T-cell (primary cell): ENCODE data around the gene SMURF1. TPM values are rescaled to one million over a fixed set of nuclear protein-coding genes. Genes with fewer than 3 reads are reported as not detected.
"Not testable (repeated sequence)": the region's sequence is repeated elsewhere in the genome, so short reads cannot be mapped to it uniquely, and the experiment has no call there.

Experiments used
- ATAC-seq, 4 experiments: fragments of 200-7000 bp in 3 of 4; fragments of 150-1000 bp in 1 of 4; cut with Tn5 transposase; replicated peaks in 1 of 4; 1 replicate in 3 of 4; 2 replicates in 1 of 4; pipeline ENCODE4 v1.10.0; 2021; ENCODE audit warnings: moderate library complexity in 3 of 4, mild to moderate bottlenecking in 2 of 4, moderate number of reproducible peaks in 1 of 4
- CTCF ChIA-PET, 2 donors: fragments of 300-600 bp; sonication (Branson Sonifier 250); formaldehyde crosslinking; loops; one replicate each; lab custom pipeline; 2022; ENCODE audit warnings: antibody characterized with exemption in 2 of 2; lab: Charles Lee
- POLR2A ChIA-PET, 2 donors: fragments of 300-600 bp; sonication (Branson Sonifier 250); formaldehyde crosslinking; loops; one replicate each; lab custom pipeline; 2022; ENCODE audit warnings: antibody characterized with exemption in 2 of 2; lab: Charles Lee
- DNase-seq, 35 experiments: peaks; one replicate each; pipeline versions ENCODE4 v3.0.0 to v3.0.0-alpha.2; 2013 to 2023
- H3K27ac ChIP-seq: one replicate; pipeline ENCODE4 v1.5.1; 2013; ENCODE audit warnings: low read length
- H3K27me3 ChIP-seq, 2 experiments: replicated peaks in 1 of 2; 1 replicate in 1 of 2; 2 replicates in 1 of 2; pipeline versions ENCODE4 v1.6.1 to v1.7.0; 2013; ENCODE audit warnings: low read length in 1 of 2, mixed read lengths in 1 of 2; ENCODE audit not compliant: control insufficient read depth in 2 of 2, insufficient read depth in 2 of 2; ENCODE audit errors: extremely low read depth in 1 of 2
- H3K36me3 ChIP-seq, 2 donors: 1 replicate in 1 of 2; 2 replicates in 1 of 2; pipeline versions ENCODE4 v1.6.1 to v1.7.0; 2013; ENCODE audit warnings: low read length in 1 of 2; ENCODE audit not compliant: control insufficient read depth in 2 of 2, insufficient read depth in 1 of 2; ENCODE audit errors: extremely low read depth in 1 of 2
- H3K4me1 ChIP-seq, 2 experiments: 1 replicate in 1 of 2; 2 replicates in 1 of 2; pipeline versions ENCODE4 v1.6.1 to v1.7.0; 2013; ENCODE audit warnings: low read length in 2 of 2, mixed read lengths in 1 of 2; ENCODE audit not compliant: insufficient read depth in 2 of 2, control insufficient read depth in 1 of 2; ENCODE audit errors: extremely low read depth in 1 of 2
- H3K4me3 ChIP-seq, 2 donors: 1 replicate in 1 of 2; 2 replicates in 1 of 2; pipeline versions ENCODE4 v1.5.1 to v1.7.0; 2013; ENCODE audit warnings: mild to moderate bottlenecking in 2 of 2, low read length in 1 of 2, moderate library complexity in 1 of 2; ENCODE audit not compliant: control insufficient read depth in 1 of 2; ENCODE audit errors: extremely low read depth in 1 of 2
- H3K9me3 ChIP-seq: 2 replicates; pipeline ENCODE4 v1.7.0; 2013
- H3K27ac Mint-ChIP-seq, 2 donors: one replicate each; pipeline ENCODE4 v1.8.0; 2020 to 2021; ENCODE audit warnings: mild to moderate bottlenecking in 2 of 2, mixed read lengths in 2 of 2
- H3K27me3 Mint-ChIP-seq, 2 donors: one replicate each; pipeline ENCODE4 v1.8.0; 2021 to 2022; ENCODE audit warnings: mixed read lengths in 2 of 2
- H3K36me3 Mint-ChIP-seq: one replicate; pipeline ENCODE4 v1.8.0; 2021; ENCODE audit warnings: mixed read lengths
- H3K4me1 Mint-ChIP-seq, 3 donors: one replicate each; pipeline ENCODE4 v1.8.0; 2020 to 2022; ENCODE audit warnings: mixed read lengths in 3 of 3, mild to moderate bottlenecking in 1 of 3
- H3K4me3 Mint-ChIP-seq, 3 donors: one replicate each; pipeline ENCODE4 v1.8.0; 2020 to 2022; ENCODE audit warnings: mild to moderate bottlenecking in 3 of 3, mixed read lengths in 3 of 3, moderate library complexity in 3 of 3
- H3K9me3 Mint-ChIP-seq, 3 donors: one replicate each; pipeline ENCODE4 v1.8.0; 2020 to 2022; ENCODE audit warnings: mixed read lengths in 3 of 3
- WGBS: methylation state at CpG from one replicate; pipeline ENCODE4 v1.1.5; 2013; ENCODE audit warnings: missing lambda C conversion rate; ENCODE audit not compliant: insufficient coverage; 5-methylcytosine and 5-hydroxymethylcytosine counted together
- total RNA-seq, 35 experiments: library from RNA in 6 of 35; stranded (reverse) in 6 of 35; fragments of 120-200 nt in 1 of 35; gene quantifications; one replicate each; pipeline versions ENCODE4 v1.2.1 to v1.2.4 and lab custom pipeline; 2013 to 2026

SMURF1 gene
- total RNA-seq, 5 donors from 2014 or later (not counting 1 experiment from before 2014, with no cell fraction given) = 21.6 to 26.4 (median 22.7) TPM

GRCh38 chr7:99046722-99047121 lies 97.2 kb downstream of the SMURF1 start:
- Mint-ChIP-seq H3K4me1 (no peaks in the 10 kb centered on the region), H3K4me3 (no peak overlapping the region), H3K9me3 (no peaks in the 10 kb centered on the region), H3K36me3 (peaks cover 51% of the 10 kb centered on the region), H3K27me3 (no peaks in the 10 kb centered on the region), H3K27ac (peak overlapping the region in 1 of 2 donors; percentile 22)
- H3K27me3 ChIP-seq = no peaks in the 10 kb centered on the region
- 96% methylated on average over 4 of the region's 8 CpGs for WGBS
- H3K36me3 ChIP-seq = peaks cover 6 to 84% of the 10 kb centered on the region in 2 donors
- ChIA-PET CTCF (no interaction called here), POLR2A (interaction anchor here in 1 of 2 donors (0.7 kb wide), 1 partner anchor 36 kb away, joined by 8 read pairs; no protein-coding TSS in a partner anchor)
- H3K9me3 ChIP-seq = no peaks in the 10 kb centered on the region
- H3K27ac ChIP-seq = no peak overlapping the region
- no peak for ATAC-seq
- no peak for DNase-seq
- H3K4me3 ChIP-seq = no peak overlapping the region
- no peaks in the 10 kb centered on the region for H3K4me1 ChIP-seq

GRCh38 chr7:99046262-99046661 lies 97.6 kb downstream of the SMURF1 start:
- peaks cover 50% of the 10 kb centered on the region for H3K36me3 Mint-ChIP-seq
- H3K27ac Mint-ChIP-seq, H3K4me1 ChIP-seq, H3K4me1 Mint-ChIP-seq, H3K9me3 ChIP-seq, H3K27me3 Mint-ChIP-seq, H3K27ac ChIP-seq, H3K9me3 Mint-ChIP-seq, H3K4me3 ChIP-seq, H3K27me3 ChIP-seq, ATAC-seq, CTCF ChIA-PET, DNase-seq, H3K4me3 Mint-ChIP-seq: not testable (repeated sequence)
- 100% methylated on average over 6 of the region's 14 CpGs for WGBS
- POLR2A ChIA-PET = interaction anchor here in 1 of 2 donors (0.7 kb wide), 1 partner anchor 36 kb away, joined by 8 read pairs; no protein-coding TSS in a partner anchor
- H3K36me3 ChIP-seq = peaks cover 6 to 84% of the 10 kb centered on the region in 2 donors

GRCh38 chr7:99044858-99045257 lies 99.0 kb downstream of the SMURF1 start:
- not testable (repeated sequence) for H3K9me3 Mint-ChIP-seq, H3K4me1 Mint-ChIP-seq, H3K27ac ChIP-seq, H3K4me1 ChIP-seq, H3K4me3 ChIP-seq, H3K27me3 Mint-ChIP-seq, H3K27me3 ChIP-seq, H3K4me3 Mint-ChIP-seq, H3K27ac Mint-ChIP-seq, DNase-seq, H3K9me3 ChIP-seq, ATAC-seq
- POLR2A ChIA-PET = interaction anchor here in 1 of 2 donors (0.6 kb wide), 1 partner anchor 32 kb away, joined by 3 read pairs; no protein-coding TSS in a partner anchor
- H3K36me3 ChIP-seq = peaks cover 9 to 86% of the 10 kb centered on the region in 2 donors
- H3K36me3 Mint-ChIP-seq = peaks cover 60% of the 10 kb centered on the region
- CTCF ChIA-PET = interaction anchor here (0.5 to 0.7 kb wide), 3 partner anchors 89 to 345 kb away, joined by 3 to 4 read pairs (median 3); no protein-coding TSS in a partner anchor
- WGBS = 90% methylated on average over 2 of the region's 3 CpGs

GRCh38 chr7:99042957-99043356 lies 101.0 kb downstream of the SMURF1 start:
- ChIA-PET POLR2A (interaction anchor here in 1 of 2 donors (0.8 kb wide), 1 partner anchor 282 kb away, joined by 5 read pairs; the partner anchor contains the start of gene ARPC1A), CTCF (no interaction called here)
- WGBS = 100% methylated on average over 1 of the region's 5 CpGs
- Histone ChIP-seq H3K27me3 (no peaks in the 10 kb centered on the region), H3K36me3 (peaks cover 16 to 86% of the 10 kb centered on the region in 2 donors), H3K9me3 (no peaks in the 10 kb centered on the region), H3K27ac (no peak overlapping the region), H3K4me1 (peaks cover 0 to 5% of the 10 kb centered on the region in 2 experiments), H3K4me3 (no peak overlapping the region)
- DNase-seq (no peak), ATAC-seq (no peak)
- Mint-ChIP-seq H3K36me3 (peaks cover 57% of the 10 kb centered on the region), H3K27ac (peak overlapping the region in 1 of 2 donors; percentile 4), H3K9me3 (no peaks in the 10 kb centered on the region), H3K4me3 (no peak overlapping the region), H3K27me3 (no peaks in the 10 kb centered on the region), H3K4me1 (no peaks in the 10 kb centered on the region)

- peaks cover 21 to 86% of the 10 kb centered on the region in 2 donors for H3K36me3 ChIP-seq
- no peak overlapping the region for H3K4me3 ChIP-seq
- Mint-ChIP-seq H3K27me3 (no peaks in the 10 kb centered on the region), H3K4me3 (no peak overlapping the region), H3K4me1 (no peaks in the 10 kb centered on the region), H3K27ac (no peak overlapping the region), H3K36me3 (peaks cover 72% of the 10 kb centered on the region), H3K9me3 (no peaks in the 10 kb centered on the region)
- peaks cover 0 to 5% of the 10 kb centered on the region in 2 experiments for H3K4me1 ChIP-seq
- H3K27me3 ChIP-seq = no peaks in the 10 kb centered on the region
- no peaks in the 10 kb centered on the region for H3K9me3 ChIP-seq
- 97% methylated on average over 10 of the region's 11 CpGs for WGBS
- no peak overlapping the region for H3K27ac ChIP-seq
- ChIA-PET CTCF (interaction anchor here (0.7 to 2.4 kb wide), 2 partner anchors 38 to 270 kb away, joined by 3 to 14 read pairs; no protein-coding TSS in a partner anchor), POLR2A (no interaction called here)
- no peak for ATAC-seq
- no peak for DNase-seq
Observed at GRCh38 chr7:99041526-99041925, 102.4 kb downstream of the SMURF1 start.

- Mint-ChIP-seq H3K27ac (peak overlapping the region; percentile 39 to 61), H3K9me3 (no peaks in the 10 kb centered on the region), H3K4me1 (no peaks in the 10 kb centered on the region)
Observed at GRCh38 chr7:99040104-99040958, 103.6 kb downstream of the SMURF1 start.

More at GRCh38 chr7:99040104-99040958, 103.6 kb downstream of the SMURF1 start:
- peaks cover 21 to 89% of the 10 kb centered on the region in 2 donors for H3K36me3 ChIP-seq
- POLR2A ChIA-PET = no interaction called here
- H3K4me1 ChIP-seq = peaks cover 0 to 5% of the 10 kb centered on the region in 2 experiments
- no peaks in the 10 kb centered on the region for H3K9me3 ChIP-seq
- H3K27ac ChIP-seq = no peak overlapping the region
- WGBS = 83% methylated on average over 28 of the region's 31 CpGs
- no peak overlapping the region for H3K4me3 ChIP-seq
- DNase-seq = peak; percentile 10 to 82 (median 46)
- H3K4me3 Mint-ChIP-seq = no peak overlapping the region
- no peaks in the 10 kb centered on the region for H3K27me3 ChIP-seq
- H3K27me3 Mint-ChIP-seq = no peaks in the 10 kb centered on the region
- CTCF ChIA-PET = interaction anchor here (0.6 to 2.4 kb wide), 5 partner anchors 266 to 294 kb away, joined by 3 to 14 read pairs (median 3); no protein-coding TSS in a partner anchor
- H3K36me3 Mint-ChIP-seq = peaks cover 74% of the 10 kb centered on the region
- ATAC-seq = peak; percentile 59 to 80 (median 73)
